Ishikawa (cell line): ENCODE data around the gene KCNH3.

ENCODE experiments used
- CEBPB ChIP-seq: IDR thresholded peaks from 2 replicates; pipeline ENCODE4 v1.6.1; 2012
- CREB1 ChIP-seq: IDR thresholded peaks from 2 replicates; pipeline ENCODE4 v1.6.1; 2012; ENCODE audit warnings: low read depth
- EGR1 ChIP-seq: IDR thresholded peaks from 2 replicates; pipeline ENCODE4 v1.6.1; 2012
- EP300 ChIP-seq: IDR thresholded peaks from 2 replicates; pipeline ENCODE4 v1.6.1; 2012; ENCODE audit warnings: borderline replicate concordance
- FOXM1 ChIP-seq: IDR thresholded peaks from 2 replicates; pipeline ENCODE4 v1.6.1; 2012; ENCODE audit warnings: low read depth, borderline replicate concordance
- NFIC ChIP-seq: IDR thresholded peaks from 2 replicates; pipeline ENCODE4 v1.6.1; 2012
- RAD21 ChIP-seq: IDR thresholded peaks from 2 replicates; pipeline ENCODE4 v1.6.1; 2012; ENCODE audit warnings: low read depth
- TAF1 ChIP-seq: IDR thresholded peaks from 2 replicates; pipeline ENCODE4 v1.6.1; 2012; ENCODE audit warnings: low read depth, mild to moderate bottlenecking
- TCF12 ChIP-seq: IDR thresholded peaks from 2 replicates; pipeline ENCODE4 v1.6.1; 2012; ENCODE audit warnings: low read depth
- TEAD4 ChIP-seq: IDR thresholded peaks from 2 replicates; pipeline ENCODE4 v1.6.1; 2012
- YY1 ChIP-seq: IDR thresholded peaks from 2 replicates; pipeline ENCODE4 v1.6.1; 2012; ENCODE audit warnings: low read depth
- ZBTB7A ChIP-seq: IDR thresholded peaks from 2 replicates; pipeline ENCODE4 v1.6.1; 2012; ENCODE audit warnings: low read depth
- TF ChIP-seq, protein P1 (sequence below): IDR thresholded peaks from 2 replicates; pipeline ENCODE4 v1.6.1; 2012
- TF ChIP-seq, protein P2 (sequence below): IDR thresholded peaks from 2 replicates; pipeline ENCODE4 v1.6.1; 2012; ENCODE audit warnings: low read depth, mild to moderate bottlenecking
- TF ChIP-seq, protein P3 (sequence below): IDR thresholded peaks from 2 replicates; pipeline ENCODE4 v1.6.1; 2012

The KCNH3 gene, protein sequence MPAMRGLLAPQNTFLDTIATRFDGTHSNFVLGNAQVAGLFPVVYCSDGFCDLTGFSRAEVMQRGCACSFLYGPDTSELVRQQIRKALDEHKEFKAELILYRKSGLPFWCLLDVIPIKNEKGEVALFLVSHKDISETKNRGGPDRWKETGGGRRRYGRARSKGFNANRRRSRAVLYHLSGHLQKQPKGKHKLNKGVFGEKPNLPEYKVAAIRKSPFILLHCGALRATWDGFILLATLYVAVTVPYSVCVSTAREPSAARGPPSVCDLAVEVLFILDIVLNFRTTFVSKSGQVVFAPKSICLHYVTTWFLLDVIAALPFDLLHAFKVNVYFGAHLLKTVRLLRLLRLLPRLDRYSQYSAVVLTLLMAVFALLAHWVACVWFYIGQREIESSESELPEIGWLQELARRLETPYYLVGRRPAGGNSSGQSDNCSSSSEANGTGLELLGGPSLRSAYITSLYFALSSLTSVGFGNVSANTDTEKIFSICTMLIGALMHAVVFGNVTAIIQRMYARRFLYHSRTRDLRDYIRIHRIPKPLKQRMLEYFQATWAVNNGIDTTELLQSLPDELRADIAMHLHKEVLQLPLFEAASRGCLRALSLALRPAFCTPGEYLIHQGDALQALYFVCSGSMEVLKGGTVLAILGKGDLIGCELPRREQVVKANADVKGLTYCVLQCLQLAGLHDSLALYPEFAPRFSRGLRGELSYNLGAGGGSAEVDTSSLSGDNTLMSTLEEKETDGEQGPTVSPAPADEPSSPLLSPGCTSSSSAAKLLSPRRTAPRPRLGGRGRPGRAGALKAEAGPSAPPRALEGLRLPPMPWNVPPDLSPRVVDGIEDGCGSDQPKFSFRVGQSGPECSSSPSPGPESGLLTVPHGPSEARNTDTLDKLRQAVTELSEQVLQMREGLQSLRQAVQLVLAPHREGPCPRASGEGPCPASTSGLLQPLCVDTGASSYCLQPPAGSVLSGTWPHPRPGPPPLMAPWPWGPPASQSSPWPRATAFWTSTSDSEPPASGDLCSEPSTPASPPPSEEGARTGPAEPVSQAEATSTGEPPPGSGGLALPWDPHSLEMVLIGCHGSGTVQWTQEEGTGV

DNA sequence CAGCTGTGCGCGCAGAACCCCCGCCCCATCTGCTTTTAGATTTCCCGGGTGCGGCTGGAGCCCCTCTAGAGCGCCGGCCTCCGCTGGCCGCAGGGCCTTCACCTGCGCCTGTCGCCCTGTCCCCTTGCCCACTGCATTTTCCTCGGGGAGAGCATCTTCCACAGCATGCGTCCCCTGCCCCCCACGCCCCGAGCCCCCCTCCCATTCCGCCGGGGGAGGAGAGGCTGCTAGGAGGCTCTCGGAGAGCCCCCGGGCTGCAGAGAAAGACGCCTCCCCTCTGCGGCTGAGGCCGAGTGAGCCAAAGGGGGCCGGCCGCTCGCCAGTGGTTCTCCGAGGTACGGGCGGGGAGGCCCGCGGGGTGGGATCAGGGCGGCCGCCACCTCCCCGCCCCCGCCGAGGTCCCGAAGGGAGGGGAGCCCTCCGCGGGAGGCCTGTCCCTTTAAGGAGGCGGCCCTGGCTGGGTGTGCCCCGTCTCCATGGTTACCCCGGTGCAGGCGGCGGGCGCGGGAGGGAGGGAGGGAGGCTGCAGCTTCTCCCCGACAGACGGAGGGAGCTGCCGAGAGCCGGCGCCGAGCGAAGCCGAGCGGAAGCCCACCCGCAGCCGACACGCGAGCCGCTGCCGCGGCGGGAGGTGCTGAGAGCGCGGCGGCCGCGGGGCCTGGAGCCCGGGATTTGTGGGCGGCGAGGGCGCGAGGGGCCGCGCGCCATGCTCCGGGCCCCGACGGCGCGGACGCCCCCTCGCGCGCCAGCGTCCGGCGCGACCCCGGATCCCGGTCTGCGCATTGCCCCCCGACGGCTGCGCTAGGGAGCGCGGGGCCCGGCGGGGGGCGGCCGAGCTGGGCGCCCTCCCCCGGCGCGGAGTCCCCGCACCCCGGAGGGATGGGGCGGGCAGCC is at the start of gene KCNH3:
KCNH3 (plus strand) TSS at position 521 of the 894 bp plus-strand sequence. CDS start 387 bp downstream, outside the sequence.
- no peak for TF ChIP-seq RAD21
- 0 out of 2 replicates have a peak, but pooled peaks have one; percentile 49 for TF ChIP-seq EGR1
- peak; percentile 37; the same call in 1 of the 2 replicates for TF ChIP-seq ZBTB7A

DNA sequence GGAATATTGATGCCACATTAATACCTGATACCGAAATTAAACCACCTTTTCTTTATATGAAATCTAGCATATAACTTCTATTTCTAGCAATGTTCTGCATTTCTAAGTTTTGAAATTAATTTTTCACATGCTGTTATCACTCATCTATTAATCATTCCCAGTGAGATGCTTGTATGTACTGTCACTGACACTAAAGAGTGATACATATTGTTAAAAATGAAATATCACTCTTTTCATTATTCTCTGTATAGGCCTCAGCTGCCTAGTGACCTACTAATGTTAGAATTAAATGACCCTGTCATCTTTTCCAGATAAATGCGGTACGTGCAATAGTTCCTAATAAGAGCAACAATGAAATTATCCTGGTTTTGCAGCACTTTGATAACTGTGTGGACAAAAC is 49.7 kb upstream of the KCNH3 start:
- TF ChIP-seq TCF12 (no peak), CREB1 (no peak), NFIC (no peak), RAD21 (no peak), FOXM1 (no peak), CEBPB (no peak), TAF1 (no peak), TEAD4 (no peak), YY1 (no peak), EP300 (no peak)
- TF ChIP-seq, protein P1, sequence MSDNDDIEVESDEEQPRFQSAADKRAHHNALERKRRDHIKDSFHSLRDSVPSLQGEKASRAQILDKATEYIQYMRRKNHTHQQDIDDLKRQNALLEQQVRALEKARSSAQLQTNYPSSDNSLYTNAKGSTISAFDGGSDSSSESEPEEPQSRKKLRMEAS = no peak

DNA sequence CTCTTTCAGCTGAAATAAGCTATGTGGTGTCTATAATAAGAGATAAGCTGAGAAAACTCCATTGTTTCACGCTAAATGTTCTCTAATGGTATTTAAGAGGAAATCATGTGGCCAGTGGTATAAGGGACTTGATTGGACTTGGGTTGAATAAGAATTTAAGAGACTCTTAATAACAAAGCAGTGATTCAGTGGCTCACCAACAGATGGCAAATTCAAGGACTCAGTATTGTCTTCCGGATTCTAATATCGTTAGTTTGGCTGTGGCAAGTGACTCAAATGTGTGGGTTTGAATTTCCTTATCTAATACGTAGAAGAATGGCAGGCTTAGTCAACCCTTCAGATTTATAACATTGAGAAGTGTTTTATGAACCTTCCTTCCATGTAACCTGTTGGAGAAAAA is 49.1 kb upstream of the KCNH3 start:
- TF ChIP-seq TEAD4 = no peak
- no peak for TF ChIP-seq NFIC
- no peak for TF ChIP-seq FOXM1
- no peak for TF ChIP-seq RAD21
- no peak for TF ChIP-seq YY1
- TF ChIP-seq EGR1 = no peak

DNA sequence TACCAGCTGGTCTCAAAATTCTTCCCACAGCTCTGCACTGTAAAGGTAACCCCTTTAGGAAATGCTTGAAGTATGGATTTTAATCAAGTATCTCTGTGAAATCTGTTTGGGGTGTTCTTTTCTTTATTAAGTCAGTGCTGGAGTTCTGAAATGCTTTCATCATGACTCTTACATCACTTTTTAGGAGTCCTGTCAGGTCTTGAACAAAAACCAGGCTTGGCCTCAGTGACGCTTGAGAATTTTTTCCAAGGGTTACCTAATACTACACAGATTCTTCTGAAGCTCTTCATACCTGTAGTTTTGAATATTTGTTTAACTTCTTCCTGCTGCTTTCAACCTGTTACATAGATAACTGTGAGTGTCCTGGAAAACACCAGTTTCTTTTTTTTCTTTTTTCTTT is 47.0 kb upstream of the KCNH3 start:
- TF ChIP-seq NFIC (no peak), EGR1 (no peak)
- TF ChIP-seq, protein P1 = no peak

DNA sequence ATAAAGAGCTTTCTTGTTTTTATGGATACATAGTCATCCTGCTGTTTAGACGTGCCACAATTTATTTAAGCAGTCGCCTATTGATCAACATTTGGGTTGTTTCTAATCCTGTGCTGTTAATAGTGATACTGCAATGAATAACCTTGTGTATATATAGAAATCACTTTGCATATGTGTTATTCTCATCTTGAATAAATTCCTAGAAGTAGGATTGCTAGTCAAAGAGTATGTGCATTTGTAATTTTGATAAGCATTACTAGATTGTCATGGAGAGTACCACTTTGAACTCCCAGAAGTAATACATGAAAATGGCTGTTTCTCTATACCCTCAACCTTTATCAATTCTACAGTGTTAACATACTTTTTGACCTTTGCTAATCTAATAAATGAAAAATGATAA is 44.9 kb upstream of the KCNH3 start:
- TF ChIP-seq, protein P2, sequence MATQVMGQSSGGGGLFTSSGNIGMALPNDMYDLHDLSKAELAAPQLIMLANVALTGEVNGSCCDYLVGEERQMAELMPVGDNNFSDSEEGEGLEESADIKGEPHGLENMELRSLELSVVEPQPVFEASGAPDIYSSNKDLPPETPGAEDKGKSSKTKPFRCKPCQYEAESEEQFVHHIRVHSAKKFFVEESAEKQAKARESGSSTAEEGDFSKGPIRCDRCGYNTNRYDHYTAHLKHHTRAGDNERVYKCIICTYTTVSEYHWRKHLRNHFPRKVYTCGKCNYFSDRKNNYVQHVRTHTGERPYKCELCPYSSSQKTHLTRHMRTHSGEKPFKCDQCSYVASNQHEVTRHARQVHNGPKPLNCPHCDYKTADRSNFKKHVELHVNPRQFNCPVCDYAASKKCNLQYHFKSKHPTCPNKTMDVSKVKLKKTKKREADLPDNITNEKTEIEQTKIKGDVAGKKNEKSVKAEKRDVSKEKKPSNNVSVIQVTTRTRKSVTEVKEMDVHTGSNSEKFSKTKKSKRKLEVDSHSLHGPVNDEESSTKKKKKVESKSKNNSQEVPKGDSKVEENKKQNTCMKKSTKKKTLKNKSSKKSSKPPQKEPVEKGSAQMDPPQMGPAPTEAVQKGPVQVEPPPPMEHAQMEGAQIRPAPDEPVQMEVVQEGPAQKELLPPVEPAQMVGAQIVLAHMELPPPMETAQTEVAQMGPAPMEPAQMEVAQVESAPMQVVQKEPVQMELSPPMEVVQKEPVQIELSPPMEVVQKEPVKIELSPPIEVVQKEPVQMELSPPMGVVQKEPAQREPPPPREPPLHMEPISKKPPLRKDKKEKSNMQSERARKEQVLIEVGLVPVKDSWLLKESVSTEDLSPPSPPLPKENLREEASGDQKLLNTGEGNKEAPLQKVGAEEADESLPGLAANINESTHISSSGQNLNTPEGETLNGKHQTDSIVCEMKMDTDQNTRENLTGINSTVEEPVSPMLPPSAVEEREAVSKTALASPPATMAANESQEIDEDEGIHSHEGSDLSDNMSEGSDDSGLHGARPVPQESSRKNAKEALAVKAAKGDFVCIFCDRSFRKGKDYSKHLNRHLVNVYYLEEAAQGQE = no peak
- TF ChIP-seq TCF12 (no peak), TAF1 (no peak), RAD21 (no peak), ZBTB7A (no peak), CEBPB (no peak), FOXM1 (no peak), NFIC (no peak), EP300 (no peak), YY1 (no peak), CREB1 (no peak), EGR1 (no peak), TEAD4 (no peak)
- TF ChIP-seq, protein P1 = no peak
- TF ChIP-seq, protein P3, sequence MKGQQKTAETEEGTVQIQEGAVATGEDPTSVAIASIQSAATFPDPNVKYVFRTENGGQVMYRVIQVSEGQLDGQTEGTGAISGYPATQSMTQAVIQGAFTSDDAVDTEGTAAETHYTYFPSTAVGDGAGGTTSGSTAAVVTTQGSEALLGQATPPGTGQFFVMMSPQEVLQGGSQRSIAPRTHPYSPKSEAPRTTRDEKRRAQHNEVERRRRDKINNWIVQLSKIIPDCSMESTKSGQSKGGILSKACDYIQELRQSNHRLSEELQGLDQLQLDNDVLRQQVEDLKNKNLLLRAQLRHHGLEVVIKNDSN = no peak

DNA sequence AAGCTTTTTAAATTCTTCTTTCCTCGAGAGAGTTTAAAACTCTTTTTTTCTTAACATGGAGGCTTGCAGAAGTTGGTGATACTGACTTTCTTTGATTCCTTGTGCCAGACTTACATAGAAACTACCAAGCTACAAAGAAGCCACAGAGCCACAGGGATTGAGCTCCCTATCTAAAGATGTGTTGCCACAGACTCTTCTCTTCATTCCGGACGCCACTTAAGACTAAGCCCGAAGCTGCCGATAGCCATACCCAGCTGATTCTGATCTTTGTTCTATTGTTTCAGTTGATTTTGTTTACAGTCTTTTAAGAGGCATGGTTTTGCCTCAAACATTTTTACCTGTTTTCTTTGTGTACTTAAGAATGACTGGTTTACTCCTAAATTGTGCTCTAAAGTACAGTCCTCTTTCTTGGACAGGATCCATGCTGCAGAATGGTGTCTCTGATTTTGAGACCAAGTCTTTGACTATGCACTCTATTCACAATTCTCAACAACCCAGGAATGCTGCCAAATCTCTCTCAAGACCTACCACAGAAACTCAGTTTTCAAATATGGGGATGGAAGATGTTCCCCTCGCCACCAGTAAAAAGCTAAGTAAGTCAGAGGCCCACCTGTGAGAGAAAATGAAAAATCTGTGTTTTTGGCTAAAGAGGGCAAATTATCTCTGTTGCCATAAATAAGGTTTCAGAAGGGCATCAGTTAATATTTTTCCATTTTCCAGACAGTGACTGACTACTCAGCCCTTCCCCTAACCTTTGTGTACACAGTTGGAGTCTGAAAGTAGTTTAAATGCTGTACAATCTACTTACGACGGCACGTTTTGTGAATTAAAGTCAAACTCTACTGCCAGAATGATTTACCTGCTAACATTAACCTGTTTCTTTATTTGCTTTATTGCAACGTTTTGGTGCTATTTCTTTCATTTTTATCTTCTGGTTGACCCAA is 42.1 kb upstream of the KCNH3 start:
- TF ChIP-seq FOXM1 = no peak
- no peak for TF ChIP-seq CEBPB
- TF ChIP-seq, protein P3 = no peak
- TF ChIP-seq RAD21 = no peak
- TF ChIP-seq EGR1 = no peak
- TF ChIP-seq, protein P1 = no peak
- TF ChIP-seq TCF12 = no peak
- TF ChIP-seq, protein P2 = no peak
- TF ChIP-seq TEAD4 = no peak
- TF ChIP-seq NFIC = no peak
- TF ChIP-seq YY1 = no peak
- no peak for TF ChIP-seq TAF1
- no peak for TF ChIP-seq CREB1
- TF ChIP-seq EP300 = no peak
